ENCODE measurements around the gene DYNC2I2.

- TF ChIP-seq CTCF (IDR thresholded peaks at IDR 0.05) (no peak), POLR2A (IDR thresholded peaks at IDR 0.05) (no peak)
Observed at GRCh38 chr9:128587453-128587852, 69.2 kb downstream of the DYNC2I2 start.

All from uterus (tissue), 2 donors.